ENCODE results near the gene RAB26.

The RAB26 gene

DNA sequence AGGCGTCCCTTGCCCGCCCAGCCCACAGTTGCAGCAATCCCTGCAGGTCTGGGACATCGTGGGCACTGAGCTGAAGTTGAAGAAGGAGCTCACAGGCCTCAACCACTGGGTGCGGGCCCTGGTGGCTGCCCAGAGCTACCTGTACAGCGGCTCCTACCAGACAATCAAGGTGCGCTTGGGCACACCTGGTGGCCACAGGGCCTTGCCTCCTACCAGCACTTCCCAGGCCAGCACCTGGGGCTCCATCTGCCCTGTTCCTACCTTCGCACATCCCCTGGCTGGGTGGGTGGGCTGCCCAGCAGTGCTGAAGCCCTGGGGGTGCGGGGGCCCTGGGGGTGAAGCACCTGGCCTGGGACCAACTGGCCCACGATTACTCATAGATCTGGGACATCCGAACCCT is 27.0 kb downstream of the RAB26 start:
- intact Hi-C loops (cut with DNase I; ENCODE audit: low total_unique reads): no loop called here
- TF ChIP-seq, protein P1, sequence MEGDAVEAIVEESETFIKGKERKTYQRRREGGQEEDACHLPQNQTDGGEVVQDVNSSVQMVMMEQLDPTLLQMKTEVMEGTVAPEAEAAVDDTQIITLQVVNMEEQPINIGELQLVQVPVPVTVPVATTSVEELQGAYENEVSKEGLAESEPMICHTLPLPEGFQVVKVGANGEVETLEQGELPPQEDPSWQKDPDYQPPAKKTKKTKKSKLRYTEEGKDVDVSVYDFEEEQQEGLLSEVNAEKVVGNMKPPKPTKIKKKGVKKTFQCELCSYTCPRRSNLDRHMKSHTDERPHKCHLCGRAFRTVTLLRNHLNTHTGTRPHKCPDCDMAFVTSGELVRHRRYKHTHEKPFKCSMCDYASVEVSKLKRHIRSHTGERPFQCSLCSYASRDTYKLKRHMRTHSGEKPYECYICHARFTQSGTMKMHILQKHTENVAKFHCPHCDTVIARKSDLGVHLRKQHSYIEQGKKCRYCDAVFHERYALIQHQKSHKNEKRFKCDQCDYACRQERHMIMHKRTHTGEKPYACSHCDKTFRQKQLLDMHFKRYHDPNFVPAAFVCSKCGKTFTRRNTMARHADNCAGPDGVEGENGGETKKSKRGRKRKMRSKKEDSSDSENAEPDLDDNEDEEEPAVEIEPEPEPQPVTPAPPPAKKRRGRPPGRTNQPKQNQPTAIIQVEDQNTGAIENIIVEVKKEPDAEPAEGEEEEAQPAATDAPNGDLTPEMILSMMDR (IDR thresholded peaks at IDR 0.05): no peak
- Histone ChIP-seq H3K9me3 (no peaks in the 10 kb centered on the region), H3K36me3 (peaks cover 52 to 77% (median 77%) of the 10 kb centered on the region in 3 donors), H3K27me3 (peaks cover 0 to 12% of the 10 kb centered on the region in 2 donors), H3K27ac (no peak overlapping the region), H3K4me3 (no peak overlapping the region), H3K4me1 (peaks cover 0 to 3% (median 0%) of the 10 kb centered on the region in 4 donors)
- DNase-seq: no peak

DNA sequence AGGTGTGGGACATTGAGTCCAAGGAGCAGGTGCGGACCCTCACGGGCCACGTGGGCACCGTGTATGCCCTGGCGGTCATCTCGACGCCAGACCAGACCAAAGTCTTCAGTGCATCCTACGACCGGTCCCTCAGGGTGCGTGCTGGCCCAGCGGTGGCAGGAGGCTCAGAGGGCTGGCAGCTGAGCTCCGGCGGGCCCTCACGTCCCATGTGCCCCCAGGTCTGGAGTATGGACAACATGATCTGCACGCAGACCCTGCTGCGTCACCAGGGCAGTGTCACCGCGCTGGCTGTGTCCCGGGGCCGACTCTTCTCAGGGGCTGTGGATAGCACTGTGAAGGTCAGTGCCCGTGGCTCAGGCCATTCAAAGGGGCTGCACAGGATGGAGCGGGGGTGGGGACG is 27.6 kb downstream of the RAB26 start:
- DNase-seq: no peak
- Histone ChIP-seq H3K4me1 (peaks cover 0 to 3% (median 0%) of the 10 kb centered on the region in 4 donors), H3K4me3 (no peak overlapping the region), H3K27ac (no peak overlapping the region), H3K9me3 (no peaks in the 10 kb centered on the region), H3K27me3 (peaks cover 0 to 14% of the 10 kb centered on the region in 2 donors), H3K36me3 (peaks cover 52 to 71% (median 71%) of the 10 kb centered on the region in 3 donors)
- TF ChIP-seq, protein P1 (IDR thresholded peaks at IDR 0.05): no peak
- intact Hi-C loops (cut with DNase I; ENCODE audit: low total_unique reads): no loop called here

DNA sequence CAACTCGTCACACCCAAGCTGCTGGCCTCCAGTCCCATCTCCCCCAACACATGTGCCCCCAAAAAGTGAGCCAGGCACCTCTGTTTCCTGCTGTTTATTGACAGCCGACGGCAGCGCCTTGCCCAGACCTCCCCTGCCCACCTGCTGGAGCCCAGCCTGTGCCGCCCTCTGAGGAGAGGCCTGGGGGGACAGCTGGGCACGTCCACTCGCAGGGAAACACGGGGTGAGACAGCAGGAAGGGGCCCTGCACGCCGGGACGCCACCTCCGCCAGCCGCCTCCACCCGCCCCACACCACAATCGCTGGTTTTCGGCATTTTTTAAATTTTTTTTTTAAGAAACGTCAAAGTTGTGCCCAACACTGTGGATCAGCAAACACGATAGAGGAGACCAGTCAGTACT is 28.7 kb downstream of the RAB26 start:
- Histone ChIP-seq H3K9me3 (no peaks in the 10 kb centered on the region), H3K36me3 (peaks cover 48 to 61% (median 60%) of the 10 kb centered on the region in 3 donors), H3K27ac (no peak overlapping the region), H3K27me3 (peaks cover 0 to 14% of the 10 kb centered on the region in 2 donors), H3K4me3 (no peak overlapping the region), H3K4me1 (peaks cover 0 to 3% (median 0%) of the 10 kb centered on the region in 4 donors)
- no peak for DNase-seq
- intact Hi-C loops (cut with DNase I; ENCODE audit: low total_unique reads): no loop called here
- TF ChIP-seq, protein P1 (IDR thresholded peaks at IDR 0.05): no peak

DNA sequence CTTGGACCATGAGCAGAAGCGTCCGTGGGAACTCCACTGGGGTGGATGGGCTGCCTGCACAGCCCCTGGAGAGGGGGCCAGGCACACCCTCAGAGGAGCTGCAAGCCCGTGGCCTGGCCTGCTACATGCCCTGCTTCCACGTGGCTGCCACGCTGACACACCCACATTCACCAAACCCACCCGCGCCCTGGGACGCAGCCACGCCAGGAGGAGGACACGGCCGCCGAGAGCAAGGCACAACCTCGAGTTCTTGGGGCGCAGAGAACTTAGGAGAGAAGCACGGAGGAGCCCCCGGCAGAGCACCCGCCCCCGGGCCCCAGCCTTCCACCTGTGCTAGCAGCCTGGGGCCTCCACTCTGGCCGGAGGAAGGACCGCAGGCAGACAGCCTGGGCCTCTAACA is 29.1 kb downstream of the RAB26 start:
- H3K9me3 ChIP-seq: no peaks in the 10 kb centered on the region
- peaks cover 0 to 3% (median 0%) of the 10 kb centered on the region in 4 donors for H3K4me1 ChIP-seq
- no peak for DNase-seq
- intact Hi-C loops (cut with DNase I; ENCODE audit: low total_unique reads): no loop called here
- no peak overlapping the region for H3K27ac ChIP-seq
- TF ChIP-seq, protein P1 (IDR thresholded peaks at IDR 0.05): no peak
- peaks cover 0 to 14% of the 10 kb centered on the region in 2 donors for H3K27me3 ChIP-seq
- no peak overlapping the region for H3K4me3 ChIP-seq
- peaks cover 45 to 57% (median 56%) of the 10 kb centered on the region in 3 donors for H3K36me3 ChIP-seq

DNA sequence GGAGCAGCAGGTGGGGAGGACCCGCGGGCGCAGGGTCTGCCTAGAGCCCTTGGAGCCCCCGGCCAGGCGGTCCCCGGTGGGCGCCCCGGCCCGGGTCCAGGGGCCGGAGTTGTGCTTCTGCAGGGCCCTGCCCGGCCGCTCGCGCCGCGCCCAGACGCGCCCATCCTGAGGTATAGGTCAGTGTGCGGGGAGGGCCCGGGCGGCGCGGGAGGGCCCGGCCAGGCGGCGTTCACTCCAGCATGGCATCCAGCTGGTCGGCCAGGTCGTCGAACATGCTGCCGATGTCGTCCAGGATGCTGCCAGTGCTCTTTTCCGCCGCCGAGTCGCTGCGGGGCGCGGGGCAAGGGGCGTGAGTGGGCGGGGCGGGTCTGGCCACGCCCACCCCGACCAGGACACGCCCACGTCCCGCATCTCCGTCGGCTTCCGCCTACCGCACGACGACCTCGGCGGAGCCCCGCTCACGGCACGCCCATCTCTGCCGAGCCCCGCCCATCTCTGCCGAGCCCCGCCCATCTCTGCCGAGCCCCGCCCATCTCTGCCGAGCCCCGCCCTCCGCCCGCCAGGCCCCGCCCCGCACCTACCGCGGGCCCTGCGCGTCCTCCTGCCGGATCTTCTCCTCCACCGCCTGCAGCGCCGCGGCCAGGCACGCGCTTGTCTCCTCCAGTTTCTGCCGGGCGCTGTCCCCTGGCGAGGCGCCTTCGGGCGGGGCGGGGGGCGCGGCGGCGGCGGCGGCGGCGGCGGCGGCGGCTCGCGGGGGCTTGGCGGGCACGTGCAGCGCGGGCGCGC is 30.1 kb downstream of the RAB26 start:
- intact Hi-C loops (cut with DNase I; ENCODE audit: low total_unique reads): no loop called here
- H3K4me3 ChIP-seq: no peak overlapping the region
- H3K9me3 ChIP-seq: no peaks in the 10 kb centered on the region
- H3K36me3 ChIP-seq: peaks cover 39 to 47% (median 46%) of the 10 kb centered on the region in 3 donors
- TF ChIP-seq, protein P1 (IDR thresholded peaks at IDR 0.05): no peak
- DNase-seq: no peak
- no peak overlapping the region for H3K27ac ChIP-seq
- H3K27me3 ChIP-seq: peaks cover 0 to 14% of the 10 kb centered on the region in 2 donors
- peaks cover 0 to 3% (median 0%) of the 10 kb centered on the region in 4 donors for H3K4me1 ChIP-seq

All from tibial artery (tissue), 4 donors.